ENCODE measurements around the gene GFM1.

- TF ChIP-seq CTCF (IDR thresholded peaks at IDR 0.05; ENCODE audit: extremely low read depth in 1 of 2, insufficient read depth in 1 of 2, low read depth in 1 of 2, low read length in 2 of 2): no peak
- TF ChIP-seq EZH2 (IDR thresholded peaks at IDR 0.05; ENCODE audit: borderline replicate concordance, low read depth, low read length, severe bottlenecking): no peak
- TF ChIP-seq MYC (IDR thresholded peaks at IDR 0.05; ENCODE audit: low read depth, low read length): no peak
- TF ChIP-seq POLR2A (IDR thresholded peaks at IDR 0.05; ENCODE audit: low read depth, low read length): no peak
- TF ChIP-seq GATA2 (IDR thresholded peaks at IDR 0.05; ENCODE audit: insufficient read depth, insufficient read length, low read depth, low read length): no peak
- no peak for TF ChIP-seq POLR2AphosphoS5 (IDR thresholded peaks at IDR 0.05; ENCODE audit: insufficient read depth, low read depth, low read length)
- TF ChIP-seq JUN (IDR thresholded peaks at IDR 0.05; ENCODE audit: borderline replicate concordance, insufficient read depth, insufficient read length, low read depth): no peak
Measured at GRCh38 chr3:158671821-158672214, 27.5 kb downstream of the GFM1 start.

All from endothelial cell of umbilical vein (primary cell).